ENCODE data around the gene REXO1. TPM values are rescaled to one million over a fixed set of nuclear protein-coding genes. Genes with fewer than 3 reads are reported as not detected.

Gene REXO1
- total RNA-seq, 1 donor, result 9.0 TPM

DNA sequence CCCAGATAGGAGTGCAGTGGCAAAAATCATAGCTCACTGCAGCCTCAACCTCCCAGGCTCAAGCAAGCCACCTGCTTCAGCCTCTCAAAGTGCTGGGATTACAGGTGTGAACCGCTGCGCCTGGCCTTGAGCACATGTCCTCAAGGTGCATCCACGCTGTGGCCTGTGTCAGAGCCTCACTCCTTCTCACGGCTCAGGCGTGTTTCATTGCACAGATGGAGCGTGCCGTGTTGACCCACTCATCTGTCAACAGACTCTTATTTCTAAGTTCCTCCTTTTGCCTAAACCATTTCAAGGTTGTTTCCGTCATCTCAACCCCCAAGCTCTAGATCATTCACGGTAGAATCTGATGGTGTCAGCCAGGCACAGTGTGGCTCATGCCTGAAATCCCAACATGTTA lies 64.4 kb downstream of the REXO1 start:
- H3K4me3 ChIP-seq (ENCODE audit: low read depth, low read length), result no peak overlapping the region
- DNase-seq (ENCODE audit: low read depth), result no peak
- no peak for TF ChIP-seq CTCF (IDR thresholded peaks at IDR 0.05; ENCODE audit: insufficient read depth, low read length)

- no peak for DNase-seq (ENCODE audit: low read depth)
- H3K4me3 ChIP-seq (ENCODE audit: low read depth, low read length), result no peak overlapping the region
- no peak for TF ChIP-seq CTCF (IDR thresholded peaks at IDR 0.05; ENCODE audit: insufficient read depth, low read length)
These were observed 64.9 kb downstream of the REXO1 start for GRCh38 chr19:1783354-1783753.

DNA sequence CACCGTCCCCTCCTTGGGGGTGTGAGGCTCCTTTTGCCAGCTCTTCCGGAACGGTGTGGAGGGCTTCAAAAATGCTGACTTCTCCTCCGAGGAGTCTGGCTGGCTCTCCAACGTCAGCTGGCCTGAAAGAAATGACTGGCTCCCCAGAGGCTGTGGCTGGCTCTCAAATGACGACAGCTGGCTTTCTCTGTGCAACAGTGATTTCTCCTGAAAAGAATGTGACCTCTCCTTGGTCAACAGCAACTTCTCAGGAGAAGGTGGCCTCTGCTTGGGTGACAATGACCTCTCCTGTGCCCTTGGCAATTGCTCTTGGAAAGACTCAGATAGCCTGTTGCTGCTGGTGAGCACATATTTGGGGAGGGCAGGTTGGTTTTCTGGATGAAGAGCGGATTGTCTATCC lies 65.8 kb downstream of the REXO1 start:
- no peak for DNase-seq (ENCODE audit: low read depth)
- TF ChIP-seq CTCF (IDR thresholded peaks at IDR 0.05; ENCODE audit: insufficient read depth, low read length), result no peak
- no peak overlapping the region for H3K4me3 ChIP-seq (ENCODE audit: low read depth, low read length)

DNA sequence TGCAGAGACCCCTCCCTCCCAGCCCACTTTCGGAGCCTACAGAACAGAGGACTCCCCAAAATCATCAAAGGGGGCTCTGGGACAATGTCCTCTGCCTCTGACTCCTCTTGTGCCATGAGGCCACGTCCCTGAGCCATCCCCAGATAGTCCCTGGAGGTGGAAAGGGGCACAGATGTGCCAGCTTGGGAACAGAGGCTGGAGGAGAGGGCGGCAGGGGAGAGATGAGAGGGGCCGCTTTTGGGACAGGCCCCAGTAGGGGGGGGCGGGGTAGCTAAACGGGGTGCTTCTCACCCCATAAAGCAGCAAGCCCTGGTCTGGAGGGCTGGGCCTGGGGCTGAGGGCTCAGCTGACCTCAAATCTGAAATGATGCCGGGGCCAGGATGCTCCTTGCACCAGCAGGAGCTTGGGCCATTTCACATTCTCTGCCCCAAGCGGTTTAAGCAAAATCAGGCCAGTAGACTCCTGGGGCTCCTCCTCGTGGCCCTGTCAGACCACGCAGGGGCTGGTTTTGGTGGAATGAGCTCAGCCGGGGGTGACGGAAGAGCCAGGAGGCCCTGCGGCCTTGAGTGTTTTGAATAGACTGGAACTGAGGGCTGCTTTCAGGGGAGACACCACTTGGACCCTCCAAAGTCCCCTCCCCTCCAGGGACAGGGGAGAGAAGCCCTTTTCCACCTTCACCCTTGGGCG lies 67.9 kb downstream of the REXO1 start:
- no peak for DNase-seq (ENCODE audit: low read depth)
- TF ChIP-seq CTCF (IDR thresholded peaks at IDR 0.05; ENCODE audit: insufficient read depth, low read length), result peak; percentile 29

DNA sequence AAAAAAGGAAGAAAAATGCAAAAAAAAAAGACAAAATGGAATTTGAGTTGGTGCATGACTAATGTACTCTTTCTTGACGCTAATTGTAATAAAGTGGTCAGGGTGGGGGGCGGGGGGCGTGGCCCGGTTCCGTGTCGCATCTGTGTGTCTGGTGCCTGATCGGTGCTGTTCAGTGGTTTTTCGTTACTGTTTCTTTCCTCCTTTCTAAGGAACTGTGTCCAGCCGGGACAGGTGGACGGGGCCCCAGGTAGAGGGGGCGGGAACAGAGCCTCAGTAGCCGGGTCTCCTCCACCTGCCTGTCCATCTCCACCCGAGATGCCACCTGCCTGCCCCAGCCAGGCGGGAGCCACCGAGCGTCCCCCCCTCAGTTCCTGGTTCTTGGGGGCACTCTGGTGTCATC lies 68.7 kb downstream of the REXO1 start:
- H3K4me3 ChIP-seq (ENCODE audit: low read depth, low read length), result no peak overlapping the region
- TF ChIP-seq CTCF (IDR thresholded peaks at IDR 0.05; ENCODE audit: insufficient read depth, low read length), result no peak
- no peak for DNase-seq (ENCODE audit: low read depth)

More for the DNA sequence above, 67.9 kb downstream of the REXO1 start:
- no peak overlapping the region for H3K4me3 ChIP-seq (ENCODE audit: low read depth, low read length)

DNA sequence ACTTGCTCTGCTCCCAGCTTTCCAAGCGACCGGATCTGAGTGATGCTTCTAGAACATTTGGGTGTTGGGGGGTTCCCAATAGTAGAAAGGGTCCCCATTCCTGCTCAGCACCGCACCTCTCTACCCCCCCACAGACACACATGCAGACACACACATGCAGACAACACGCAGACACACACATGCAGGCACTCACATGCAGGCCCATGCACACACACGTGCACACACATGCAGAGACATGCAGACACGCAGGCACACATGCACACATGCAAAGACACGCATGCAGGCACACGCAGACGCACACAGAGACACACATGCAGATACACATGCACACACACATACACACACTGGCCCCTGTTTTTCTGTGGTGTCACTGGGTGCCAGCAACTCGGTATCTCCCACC lies 71.1 kb downstream of the REXO1 start:
- no peak for DNase-seq (ENCODE audit: low read depth)
- no peak overlapping the region for H3K4me3 ChIP-seq (ENCODE audit: low read depth, low read length)
- TF ChIP-seq CTCF (IDR thresholded peaks at IDR 0.05; ENCODE audit: insufficient read depth, low read length), result no peak

- H3K4me3 ChIP-seq (ENCODE audit: low read depth, low read length), result no peak overlapping the region
- TF ChIP-seq CTCF (IDR thresholded peaks at IDR 0.05; ENCODE audit: insufficient read depth, low read length), result no peak
- DNase-seq (ENCODE audit: low read depth), result no peak
These were observed 71.6 kb downstream of the REXO1 start for GRCh38 chr19:1776606-1777147.
